H1 (cell line): ENCODE measurements around the gene METAP1D.

Source experiments
- BCL11A ChIP-seq, 2 experiments: IDR thresholded peaks; one replicate each; pipeline ENCODE4 v1.6.1; 2011; ENCODE audit warnings: low read depth in 2 of 2, low read length in 2 of 2, mild to moderate bottlenecking in 2 of 2
- CBX8 ChIP-seq: fragments of 300-800, 300-1000 bp; sonication (generic); IDR thresholded peaks from 2 replicates; pipeline ENCODE4 v1.7.1; 2016; ENCODE audit warnings: low read depth, low read length, borderline replicate concordance
- JUN ChIP-seq: IDR thresholded peaks from 2 replicates; pipeline ENCODE4 v1.6.1; 2011; ENCODE audit warnings: low read depth, mild to moderate bottlenecking, improper control_type of control experiment, low read length
- NRF1 ChIP-seq: IDR thresholded peaks from 2 replicates; pipeline ENCODE4 v1.6.1; 2011; ENCODE audit warnings: mild to moderate bottlenecking, low read depth, low read length, improper control_type of control experiment
- POLR2A ChIP-seq, 2 experiments: IDR thresholded peaks; 1 replicate in 1 of 2; 2 replicates in 1 of 2; pipeline ENCODE4 v1.6.1; 2011; ENCODE audit warnings: low read depth in 2 of 2, low read length in 2 of 2, mild to moderate bottlenecking in 2 of 2; ENCODE audit errors: control extremely low read depth in 1 of 2
- POLR2AphosphoS5 ChIP-seq: IDR thresholded peaks from 2 replicates; pipeline ENCODE4 v1.6.1; 2011; ENCODE audit warnings: low read depth, low read length
- SAP30 ChIP-seq: fragments of 300-600 bp; sonication (generic); IDR thresholded peaks from 2 replicates; pipeline ENCODE4 v1.7.1; 2012; ENCODE audit warnings: low read length, moderate library complexity, mild to moderate bottlenecking, inconsistent platforms; ENCODE audit not compliant: insufficient read depth, insufficient replicate concordance
- SUZ12 ChIP-seq: fragments of 200-600 bp; sonication (generic); IDR thresholded peaks from 2 replicates; pipeline ENCODE4 v1.6.1; 2012; ENCODE audit warnings: mild to moderate bottlenecking, inconsistent platforms, low read length, moderate library complexity, mixed read lengths
- TF ChIP-seq, protein P1 (sequence below), 3 experiments: IDR thresholded peaks; 1 replicate in 2 of 3; 2 replicates in 1 of 3; pipeline versions ENCODE4 v1.5.1 to v1.6.1; 2011; ENCODE audit warnings: low read length in 3 of 3, mild to moderate bottlenecking in 3 of 3, inconsistent platforms in 2 of 3, low read depth in 1 of 3, moderate library complexity in 1 of 3; ENCODE audit not compliant: insufficient read depth in 1 of 3; ENCODE audit errors: control extremely low read depth in 1 of 3

DNA sequence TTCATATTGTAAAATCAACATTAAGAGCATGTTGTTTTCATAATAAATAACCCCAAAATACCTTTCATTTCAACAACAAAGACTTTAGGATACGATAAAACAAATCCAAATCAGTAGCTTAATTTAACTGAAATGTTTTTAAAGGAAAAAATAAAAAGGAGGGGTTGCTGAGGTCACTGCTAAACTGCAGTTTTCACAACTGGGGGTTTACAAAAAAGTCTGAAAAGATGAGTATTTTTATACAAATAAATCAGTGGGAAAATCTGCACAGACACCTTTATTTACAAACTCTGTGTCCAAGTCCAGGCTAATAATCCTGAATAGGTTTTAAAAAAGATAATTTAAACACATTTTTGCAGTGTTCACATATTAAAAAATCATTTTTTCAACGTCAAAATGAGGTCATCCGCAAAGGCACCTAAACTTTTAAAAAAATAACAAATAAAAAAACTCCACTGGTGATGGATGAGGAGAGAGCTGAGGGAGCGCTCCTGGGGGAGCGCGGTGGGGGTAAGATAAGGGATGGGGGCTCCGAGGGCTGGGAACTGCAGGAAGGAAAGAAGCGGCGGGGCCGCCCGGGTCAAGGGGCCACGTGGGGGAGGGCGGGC is 99.8 kb downstream of the METAP1D start:
- TF ChIP-seq, protein P1, sequence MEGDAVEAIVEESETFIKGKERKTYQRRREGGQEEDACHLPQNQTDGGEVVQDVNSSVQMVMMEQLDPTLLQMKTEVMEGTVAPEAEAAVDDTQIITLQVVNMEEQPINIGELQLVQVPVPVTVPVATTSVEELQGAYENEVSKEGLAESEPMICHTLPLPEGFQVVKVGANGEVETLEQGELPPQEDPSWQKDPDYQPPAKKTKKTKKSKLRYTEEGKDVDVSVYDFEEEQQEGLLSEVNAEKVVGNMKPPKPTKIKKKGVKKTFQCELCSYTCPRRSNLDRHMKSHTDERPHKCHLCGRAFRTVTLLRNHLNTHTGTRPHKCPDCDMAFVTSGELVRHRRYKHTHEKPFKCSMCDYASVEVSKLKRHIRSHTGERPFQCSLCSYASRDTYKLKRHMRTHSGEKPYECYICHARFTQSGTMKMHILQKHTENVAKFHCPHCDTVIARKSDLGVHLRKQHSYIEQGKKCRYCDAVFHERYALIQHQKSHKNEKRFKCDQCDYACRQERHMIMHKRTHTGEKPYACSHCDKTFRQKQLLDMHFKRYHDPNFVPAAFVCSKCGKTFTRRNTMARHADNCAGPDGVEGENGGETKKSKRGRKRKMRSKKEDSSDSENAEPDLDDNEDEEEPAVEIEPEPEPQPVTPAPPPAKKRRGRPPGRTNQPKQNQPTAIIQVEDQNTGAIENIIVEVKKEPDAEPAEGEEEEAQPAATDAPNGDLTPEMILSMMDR (IDR thresholded peaks at IDR 0.05; ENCODE audit: control extremely low read depth in 1 of 3, insufficient read depth in 1 of 3, low read depth in 1 of 3, low read length in 3 of 3) = no peak
- no peak for TF ChIP-seq POLR2AphosphoS5
- no peak for TF ChIP-seq SAP30
- no peak for TF ChIP-seq POLR2A (IDR thresholded peaks at IDR 0.05; ENCODE audit: control extremely low read depth in 1 of 2, low read depth in 2 of 2, low read length in 2 of 2)
- no peak; the same call in 1 of the 2 replicates for TF ChIP-seq SUZ12
- no peak for TF ChIP-seq NRF1
- TF ChIP-seq JUN = no peak
- no peak for TF ChIP-seq BCL11A (IDR thresholded peaks at IDR 0.05; ENCODE audit: low read depth in 2 of 2, low read length in 2 of 2)
- TF ChIP-seq CBX8 = peak; percentile 86; the same call in 1 of the 2 replicates
